Measurements from ENCODE around the gene CEBPB. TPM values are rescaled to one million over a fixed set of nuclear protein-coding genes. Genes with fewer than 3 reads are reported as not detected.

CEBPB gene
- polyA plus RNA-seq, 1 experiment, result 24.6 TPM

DNA sequence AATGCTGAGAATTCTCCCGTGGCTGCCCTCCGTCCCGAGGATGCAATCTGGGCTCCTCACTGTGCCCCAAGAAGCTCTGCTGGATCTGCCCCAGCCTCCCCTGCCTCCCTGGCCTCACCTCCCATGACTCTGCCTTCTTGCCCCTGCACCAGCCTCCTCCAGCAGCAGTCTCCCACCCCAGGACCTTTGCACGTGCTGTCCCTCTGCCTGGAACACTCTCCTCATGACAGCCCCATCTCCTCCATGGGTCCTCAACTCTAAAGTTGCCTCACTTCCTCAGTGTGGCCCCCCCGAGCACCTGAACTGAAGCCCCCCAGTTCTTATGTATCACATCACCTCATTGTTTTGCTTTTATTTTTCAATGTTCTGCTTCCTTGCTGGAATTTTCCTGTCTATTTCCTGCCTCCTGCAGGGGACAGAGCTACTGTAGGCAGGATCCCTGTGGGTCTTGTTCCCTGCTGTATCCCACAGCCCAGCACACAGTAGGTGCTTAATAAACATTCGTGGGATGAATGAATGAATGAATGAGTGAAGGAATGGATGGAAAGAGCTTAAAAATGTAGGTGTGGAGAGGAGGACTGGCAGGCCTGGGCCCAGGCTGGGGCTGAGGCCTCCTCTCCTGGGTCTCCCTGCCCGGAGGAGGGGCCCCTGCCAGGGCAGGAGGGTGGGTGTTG is 42.2 kb downstream of the CEBPB start:
- CTCF ChIA-PET, result no interaction called here
- no peak for DNase-seq (ENCODE audit: low read depth)
- Histone ChIP-seq H3K27me3 (ENCODE audit: control insufficient read depth, insufficient read depth, low read length) (no peaks in the 10 kb centered on the region), H3K4me3 (ENCODE audit: low read depth, low read length) (no peak overlapping the region), H3K36me3 (ENCODE audit: control insufficient read depth, insufficient read depth, low read length) (no peaks in the 10 kb centered on the region)
- POLR2A ChIA-PET, result no interaction called here
- TF ChIP-seq, protein P1, sequence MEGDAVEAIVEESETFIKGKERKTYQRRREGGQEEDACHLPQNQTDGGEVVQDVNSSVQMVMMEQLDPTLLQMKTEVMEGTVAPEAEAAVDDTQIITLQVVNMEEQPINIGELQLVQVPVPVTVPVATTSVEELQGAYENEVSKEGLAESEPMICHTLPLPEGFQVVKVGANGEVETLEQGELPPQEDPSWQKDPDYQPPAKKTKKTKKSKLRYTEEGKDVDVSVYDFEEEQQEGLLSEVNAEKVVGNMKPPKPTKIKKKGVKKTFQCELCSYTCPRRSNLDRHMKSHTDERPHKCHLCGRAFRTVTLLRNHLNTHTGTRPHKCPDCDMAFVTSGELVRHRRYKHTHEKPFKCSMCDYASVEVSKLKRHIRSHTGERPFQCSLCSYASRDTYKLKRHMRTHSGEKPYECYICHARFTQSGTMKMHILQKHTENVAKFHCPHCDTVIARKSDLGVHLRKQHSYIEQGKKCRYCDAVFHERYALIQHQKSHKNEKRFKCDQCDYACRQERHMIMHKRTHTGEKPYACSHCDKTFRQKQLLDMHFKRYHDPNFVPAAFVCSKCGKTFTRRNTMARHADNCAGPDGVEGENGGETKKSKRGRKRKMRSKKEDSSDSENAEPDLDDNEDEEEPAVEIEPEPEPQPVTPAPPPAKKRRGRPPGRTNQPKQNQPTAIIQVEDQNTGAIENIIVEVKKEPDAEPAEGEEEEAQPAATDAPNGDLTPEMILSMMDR (IDR thresholded peaks at IDR 0.05; ENCODE audit: insufficient read depth, low read depth, low read length), result no peak

DNA sequence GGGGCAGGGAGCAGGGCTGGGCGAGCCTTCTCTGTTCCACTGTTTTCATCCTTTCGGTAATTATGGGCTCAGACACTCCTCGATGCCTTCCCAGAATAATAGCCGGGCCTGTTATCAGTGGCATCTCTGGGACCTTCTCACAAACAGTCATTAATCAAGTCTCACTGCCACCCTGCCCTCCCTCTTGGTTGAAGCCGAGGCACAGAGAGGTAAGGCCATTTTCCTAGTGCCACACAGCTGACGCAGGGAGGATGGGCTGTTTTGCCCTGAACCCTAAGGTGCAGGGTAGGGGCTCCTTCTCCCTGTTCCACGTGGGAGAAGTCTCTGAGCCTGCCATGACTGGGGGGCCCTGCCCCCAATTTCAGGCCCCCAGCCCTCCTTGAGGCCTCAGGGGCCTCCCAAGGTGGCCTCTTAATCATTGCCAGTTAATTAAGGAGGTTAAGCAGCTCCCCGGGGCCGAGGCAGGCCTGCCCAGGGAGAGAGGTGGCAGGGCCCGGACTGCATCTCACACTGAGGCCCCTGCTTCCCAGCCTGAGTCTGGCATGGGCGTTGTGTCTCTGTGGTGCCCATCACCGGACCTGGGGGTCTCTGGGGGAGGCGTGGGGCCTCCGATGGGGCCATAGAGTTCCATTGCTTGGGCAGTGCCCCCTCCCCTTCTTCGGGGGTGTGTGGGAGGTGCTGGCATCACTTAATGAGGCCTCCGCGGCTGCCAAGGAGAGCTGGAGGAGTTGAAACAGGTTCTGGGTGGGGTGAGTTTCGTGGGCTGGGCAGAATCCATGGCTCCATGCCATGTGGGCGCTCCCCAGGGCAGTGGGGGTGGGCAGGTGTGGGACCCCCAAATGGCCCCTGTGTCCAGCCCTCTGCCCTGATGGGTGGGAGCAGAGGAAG is 42.9 kb downstream of the CEBPB start:
- DNase-seq (ENCODE audit: low read depth), result no peak
- Histone ChIP-seq H3K36me3 (ENCODE audit: control insufficient read depth, insufficient read depth, low read length) (no peaks in the 10 kb centered on the region), H3K4me3 (ENCODE audit: low read depth, low read length) (no peak overlapping the region), H3K27me3 (ENCODE audit: control insufficient read depth, insufficient read depth, low read length) (no peaks in the 10 kb centered on the region)
- POLR2A ChIA-PET, result no interaction called here
- TF ChIP-seq, protein P1 (IDR thresholded peaks at IDR 0.05; ENCODE audit: insufficient read depth, low read depth, low read length), result no peak
- CTCF ChIA-PET, result no interaction called here

DNA sequence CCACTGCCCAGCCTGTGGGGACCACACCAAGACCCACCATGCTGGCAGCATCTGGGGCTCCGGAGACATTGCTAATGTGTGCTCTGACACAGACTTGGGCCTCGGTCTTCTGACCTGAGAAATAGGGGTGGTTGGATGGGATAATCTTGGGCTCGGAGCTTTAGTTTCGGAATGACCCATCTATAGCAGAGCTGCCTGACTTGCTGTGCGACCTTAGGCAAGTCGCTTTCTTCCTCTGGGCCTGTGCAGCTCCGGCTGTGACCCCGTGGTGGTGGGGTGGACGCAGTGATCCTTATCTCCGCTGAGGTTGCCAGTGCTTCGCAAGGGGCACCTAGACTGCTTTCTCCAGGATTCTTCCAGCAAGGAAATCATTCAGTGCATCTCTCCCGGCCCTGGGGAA is 43.7 kb downstream of the CEBPB start:
- H3K4me3 ChIP-seq (ENCODE audit: low read depth, low read length), result no peak overlapping the region
- no peaks in the 10 kb centered on the region for H3K27me3 ChIP-seq (ENCODE audit: control insufficient read depth, insufficient read depth, low read length)
- CTCF ChIA-PET, result no interaction called here
- POLR2A ChIA-PET, result no interaction called here
- DNase-seq (ENCODE audit: low read depth), result no peak
- no peaks in the 10 kb centered on the region for H3K36me3 ChIP-seq (ENCODE audit: control insufficient read depth, insufficient read depth, low read length)
- TF ChIP-seq, protein P1 (IDR thresholded peaks at IDR 0.05; ENCODE audit: insufficient read depth, low read depth, low read length), result no peak

DNA sequence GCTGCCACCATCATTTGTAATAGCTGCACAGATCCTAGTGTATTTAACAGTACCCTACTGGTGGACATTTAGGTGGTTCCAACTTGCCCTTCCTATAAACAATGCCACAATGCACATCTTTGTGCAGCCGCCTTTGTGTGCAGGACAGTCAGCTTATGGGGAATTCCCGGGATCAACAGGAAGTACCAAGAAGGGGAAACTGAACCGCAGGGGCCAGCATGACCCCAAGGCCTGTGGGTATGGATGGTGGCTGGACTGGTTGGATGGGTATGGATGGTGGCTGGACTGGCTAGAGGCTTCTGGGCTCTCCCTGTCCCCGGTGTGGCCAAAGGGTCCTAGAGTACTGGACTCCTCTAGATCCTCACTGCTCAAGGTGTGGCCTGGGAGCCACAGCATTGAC is 46.7 kb downstream of the CEBPB start:
- TF ChIP-seq, protein P1 (IDR thresholded peaks at IDR 0.05; ENCODE audit: insufficient read depth, low read depth, low read length), result no peak
- no peak overlapping the region for H3K4me3 ChIP-seq (ENCODE audit: low read depth, low read length)

DNA sequence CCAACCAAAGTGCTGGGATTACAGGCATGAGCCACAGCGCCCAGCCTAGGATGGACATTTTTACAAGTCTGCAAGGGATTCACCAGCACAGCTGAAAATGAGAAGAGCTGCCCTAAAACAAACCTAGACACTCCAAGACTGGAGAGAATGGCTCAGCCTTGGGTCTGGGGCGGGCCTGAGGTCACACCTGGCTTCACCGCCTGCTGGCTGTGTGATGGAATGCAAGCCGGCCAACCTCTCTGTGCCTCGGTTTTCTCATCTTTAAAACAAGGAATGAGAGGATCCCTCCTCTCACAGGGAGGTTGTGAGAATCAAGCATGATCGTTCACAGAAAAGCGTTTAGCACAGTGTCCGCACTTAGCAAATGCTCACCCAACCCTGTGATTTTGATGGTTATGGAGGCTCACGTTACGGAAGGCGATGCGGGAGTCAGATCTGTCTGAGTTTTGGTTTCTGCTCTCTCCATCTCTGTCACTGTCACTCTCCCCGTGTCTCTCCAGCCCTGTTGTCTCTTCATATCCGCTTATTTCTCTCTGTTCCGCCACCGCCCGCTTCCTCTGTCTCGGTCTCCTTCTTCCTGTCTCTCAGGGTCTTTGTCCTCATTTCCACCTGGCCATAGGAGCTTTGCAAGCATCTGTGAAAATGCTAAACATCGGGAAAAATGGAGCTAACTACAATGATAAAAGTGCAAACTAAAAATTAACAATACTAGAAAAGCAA is 47.6 kb downstream of the CEBPB start:
- no peak for DNase-seq (ENCODE audit: low read depth)
- ChIA-PET CTCF (interaction anchor here (1.3 to 1.5 kb wide), 2 partner anchors 8 to 10 kb away, joined by 3 read pairs; no protein-coding TSS in a partner anchor), POLR2A (no interaction called here)
- Histone ChIP-seq H3K27me3 (ENCODE audit: control insufficient read depth, insufficient read depth, low read length) (no peaks in the 10 kb centered on the region), H3K4me3 (ENCODE audit: low read depth, low read length) (no peak overlapping the region), H3K36me3 (ENCODE audit: control insufficient read depth, insufficient read depth, low read length) (no peaks in the 10 kb centered on the region)
- TF ChIP-seq, protein P1 (IDR thresholded peaks at IDR 0.05; ENCODE audit: insufficient read depth, low read depth, low read length), result no peak

More for the DNA sequence above, 46.7 kb downstream of the CEBPB start:
- no peaks in the 10 kb centered on the region for H3K36me3 ChIP-seq (ENCODE audit: control insufficient read depth, insufficient read depth, low read length)
- DNase-seq (ENCODE audit: low read depth), result no peak
- H3K27me3 ChIP-seq (ENCODE audit: control insufficient read depth, insufficient read depth, low read length), result no peaks in the 10 kb centered on the region
- CTCF ChIA-PET, result interaction anchor here (1.6 kb wide), 1 partner anchor 18 kb away, joined by 5 read pairs; no protein-coding TSS in a partner anchor
- POLR2A ChIA-PET, result no interaction called here

Data from BJ (cell line).